ENCODE data around the gene LCN15.
"Not testable (repeated sequence)": the region's sequence is repeated elsewhere in the genome, so short reads cannot be mapped to it uniquely, and the experiment has no call there.

The LCN15 gene

GRCh38 chr9:136771907-136772415 lies 7.6 kb upstream of the LCN15 start:
- in situ Hi-C loops (cut with HindIII; ENCODE audit: low sequenced_read_pairs) = no loop called here
- no peak for DNase-seq (ENCODE audit: low read depth)
- no peak for TF ChIP-seq CTCF (IDR thresholded peaks at IDR 0.05; ENCODE audit: low read depth, low read length, missing control alignments)
- no peak overlapping the region for H3K4me3 ChIP-seq (ENCODE audit: low read depth, low read length)

GRCh38 chr9:136769710-136770191 lies 5.4 kb upstream of the LCN15 start:
- no peak for DNase-seq (ENCODE audit: low read depth)
- TF ChIP-seq CTCF (IDR thresholded peaks at IDR 0.05; ENCODE audit: low read depth, low read length, missing control alignments) = peak; percentile 55
- in situ Hi-C loops (cut with HindIII; ENCODE audit: low sequenced_read_pairs) = loop anchor here (5.0 kb wide), 1 partner anchor 57 kb away; the partner anchor contains the start of gene DIPK1B
- H3K4me3 ChIP-seq (ENCODE audit: low read depth, low read length) = no peak overlapping the region

GRCh38 chr9:136766410-136767120 lies 2.2 kb upstream of the LCN15 start:
- not testable (repeated sequence) for DNase-seq (ENCODE audit: low read depth); H3K4me3 ChIP-seq (ENCODE audit: low read depth, low read length)
- in situ Hi-C loops (cut with HindIII; ENCODE audit: low sequenced_read_pairs) = loop anchor here (5.0 kb wide), 1 partner anchor 54 kb away; the partner anchor contains the start of gene DIPK1B
- peak; percentile 33 for TF ChIP-seq CTCF (IDR thresholded peaks at IDR 0.05; ENCODE audit: low read depth, low read length, missing control alignments)

- not testable (repeated sequence) for DNase-seq (ENCODE audit: low read depth)
- in situ Hi-C loops (cut with HindIII; ENCODE audit: low sequenced_read_pairs) = loop anchor here (5.0 kb wide), 1 partner anchor 54 kb away; the partner anchor contains the start of gene DIPK1B
Measured at GRCh38 chr9:136765745-136766409, 1.6 kb upstream of the LCN15 start.

GRCh38 chr9:136765041-136765440 lies 723 bp upstream of the LCN15 start:
- no peak for TF ChIP-seq CTCF (IDR thresholded peaks at IDR 0.05; ENCODE audit: low read depth, low read length, missing control alignments)
- no peak for DNase-seq (ENCODE audit: low read depth)
- no peak overlapping the region for H3K4me3 ChIP-seq (ENCODE audit: low read depth, low read length)
- in situ Hi-C loops (cut with HindIII; ENCODE audit: low sequenced_read_pairs) = loop anchor here (5.0 kb wide), 1 partner anchor 53 kb away; the partner anchor contains the start of gene DIPK1B

More at GRCh38 chr9:136765745-136766409, 1.6 kb upstream of the LCN15 start:
- not testable (repeated sequence) for H3K4me3 ChIP-seq (ENCODE audit: low read depth, low read length)

GRCh38 chr9:136763649-136764035 lies 676 bp downstream of the LCN15 start:
- in situ Hi-C loops (cut with HindIII; ENCODE audit: low sequenced_read_pairs) = no loop called here
- TF ChIP-seq CTCF (IDR thresholded peaks at IDR 0.05; ENCODE audit: low read depth, low read length, missing control alignments) = no peak
- H3K4me3 ChIP-seq (ENCODE audit: low read depth, low read length) = no peak overlapping the region
- no peak for DNase-seq (ENCODE audit: low read depth)

All from astrocyte of the cerebellum (primary cell).